WTC11 (cell line): Measurements from ENCODE around the gene CA5A.

Experiments used
- CREB1 ChIP-seq: sonication (generic); formaldehyde crosslinking; IDR thresholded peaks from 2 replicates; pipeline ENCODE4 v1.8.0; 2023; ENCODE audit warnings: mild to moderate bottlenecking, missing genetic modification reagents
- ELF4 ChIP-seq: sonication (generic); formaldehyde crosslinking; IDR thresholded peaks from 2 replicates; pipeline ENCODE4 v1.8.1; 2022; ENCODE audit warnings: low read depth, mild to moderate bottlenecking, moderate library complexity, missing genetic modification reagents
- FOXK1 ChIP-seq: sonication (generic); formaldehyde crosslinking; IDR thresholded peaks from 2 replicates; pipeline ENCODE4 v1.8.0; 2022; ENCODE audit warnings: mild to moderate bottlenecking, moderate library complexity, missing genetic modification reagents
- JUN ChIP-seq: sonication (generic); formaldehyde crosslinking; IDR thresholded peaks from 2 replicates; pipeline ENCODE4 v1.8.0; 2023; ENCODE audit warnings: mild to moderate bottlenecking, missing genetic modification reagents
- KAT7 ChIP-seq: sonication (generic); formaldehyde crosslinking; IDR thresholded peaks from 2 replicates; pipeline ENCODE4 v1.8.1; 2023; ENCODE audit warnings: missing genetic modification reagents, mild to moderate bottlenecking, borderline replicate concordance
- NR1H2 ChIP-seq: sonication (generic); formaldehyde crosslinking; IDR thresholded peaks from 2 replicates; pipeline ENCODE4 v1.9.0; 2021; ENCODE audit warnings: mild to moderate bottlenecking, moderate library complexity, missing genetic modification reagents
- NR3C1 ChIP-seq: sonication (generic); formaldehyde crosslinking; conservative IDR thresholded peaks from 2 replicates; pipeline ENCODE4 v1.8.1; 2023; ENCODE audit warnings: low read depth, mild to moderate bottlenecking, missing genetic modification reagents
- SP1 ChIP-seq: sonication (generic); formaldehyde crosslinking; conservative IDR thresholded peaks from 2 replicates; pipeline ENCODE4 v1.8.1; 2022; ENCODE audit warnings: missing genetic modification reagents
- TEAD4 ChIP-seq: sonication (generic); formaldehyde crosslinking; IDR thresholded peaks from 2 replicates; pipeline ENCODE4 v1.8.0; 2022; ENCODE audit warnings: mild to moderate bottlenecking, missing genetic modification reagents
- ZBTB21 ChIP-seq: sonication (generic); formaldehyde crosslinking; IDR thresholded peaks from 2 replicates; pipeline ENCODE4 v1.8.1; 2023; ENCODE audit warnings: mild to moderate bottlenecking, missing genetic modification reagents, borderline replicate concordance
- TF ChIP-seq, protein P1 (sequence below): fragments of 200-600 bp; IDR thresholded peaks from 2 replicates; pipeline ENCODE4 v1.8.0; 2022; ENCODE audit warnings: antibody characterized with exemption
- TF ChIP-seq, protein P2 (sequence below): sonication (generic); formaldehyde crosslinking; IDR thresholded peaks from 2 replicates; pipeline ENCODE4 v1.8.0; 2022; ENCODE audit warnings: missing genetic modification reagents
- TF ChIP-seq, protein P3 (sequence below): sonication (generic); formaldehyde crosslinking; IDR thresholded peaks from 2 replicates; pipeline ENCODE4 v1.8.1; 2023; ENCODE audit warnings: mild to moderate bottlenecking, missing genetic modification reagents, moderate library complexity

DNA sequence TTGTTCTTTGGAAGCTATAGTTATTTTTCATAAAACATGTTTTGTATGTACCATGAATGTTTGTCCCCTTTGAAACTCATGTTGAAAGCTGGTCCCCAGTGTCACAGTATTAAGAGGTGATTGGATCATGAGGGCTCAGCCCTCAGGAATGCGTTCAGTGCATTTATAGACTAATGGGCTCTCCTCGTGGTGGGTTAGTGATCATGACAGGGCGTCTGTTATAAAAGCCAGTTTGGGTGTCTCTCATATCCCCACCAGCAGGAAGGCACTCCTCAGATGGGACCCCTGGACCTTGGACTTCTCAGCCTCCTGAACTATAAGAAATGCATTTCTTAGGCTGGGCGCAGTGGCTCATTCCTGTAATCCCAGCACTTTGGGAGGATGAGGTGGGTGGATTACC is 25.3 kb upstream of the CA5A start:
- TF ChIP-seq NR1H2 (CRISPR knock-in tag) (no peak), CREB1 (no peak), KAT7 (CRISPR knock-in tag) (no peak), SP1 (no peak), FOXK1 (no peak), ZBTB21 (no peak), NR3C1 (CRISPR knock-in tag) (no peak), TEAD4 (CRISPR knock-in tag) (no peak), JUN (CRISPR knock-in tag) (no peak), ELF4 (no peak)
- TF ChIP-seq, protein P1, sequence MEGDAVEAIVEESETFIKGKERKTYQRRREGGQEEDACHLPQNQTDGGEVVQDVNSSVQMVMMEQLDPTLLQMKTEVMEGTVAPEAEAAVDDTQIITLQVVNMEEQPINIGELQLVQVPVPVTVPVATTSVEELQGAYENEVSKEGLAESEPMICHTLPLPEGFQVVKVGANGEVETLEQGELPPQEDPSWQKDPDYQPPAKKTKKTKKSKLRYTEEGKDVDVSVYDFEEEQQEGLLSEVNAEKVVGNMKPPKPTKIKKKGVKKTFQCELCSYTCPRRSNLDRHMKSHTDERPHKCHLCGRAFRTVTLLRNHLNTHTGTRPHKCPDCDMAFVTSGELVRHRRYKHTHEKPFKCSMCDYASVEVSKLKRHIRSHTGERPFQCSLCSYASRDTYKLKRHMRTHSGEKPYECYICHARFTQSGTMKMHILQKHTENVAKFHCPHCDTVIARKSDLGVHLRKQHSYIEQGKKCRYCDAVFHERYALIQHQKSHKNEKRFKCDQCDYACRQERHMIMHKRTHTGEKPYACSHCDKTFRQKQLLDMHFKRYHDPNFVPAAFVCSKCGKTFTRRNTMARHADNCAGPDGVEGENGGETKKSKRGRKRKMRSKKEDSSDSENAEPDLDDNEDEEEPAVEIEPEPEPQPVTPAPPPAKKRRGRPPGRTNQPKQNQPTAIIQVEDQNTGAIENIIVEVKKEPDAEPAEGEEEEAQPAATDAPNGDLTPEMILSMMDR: no peak
- TF ChIP-seq, protein P2, sequence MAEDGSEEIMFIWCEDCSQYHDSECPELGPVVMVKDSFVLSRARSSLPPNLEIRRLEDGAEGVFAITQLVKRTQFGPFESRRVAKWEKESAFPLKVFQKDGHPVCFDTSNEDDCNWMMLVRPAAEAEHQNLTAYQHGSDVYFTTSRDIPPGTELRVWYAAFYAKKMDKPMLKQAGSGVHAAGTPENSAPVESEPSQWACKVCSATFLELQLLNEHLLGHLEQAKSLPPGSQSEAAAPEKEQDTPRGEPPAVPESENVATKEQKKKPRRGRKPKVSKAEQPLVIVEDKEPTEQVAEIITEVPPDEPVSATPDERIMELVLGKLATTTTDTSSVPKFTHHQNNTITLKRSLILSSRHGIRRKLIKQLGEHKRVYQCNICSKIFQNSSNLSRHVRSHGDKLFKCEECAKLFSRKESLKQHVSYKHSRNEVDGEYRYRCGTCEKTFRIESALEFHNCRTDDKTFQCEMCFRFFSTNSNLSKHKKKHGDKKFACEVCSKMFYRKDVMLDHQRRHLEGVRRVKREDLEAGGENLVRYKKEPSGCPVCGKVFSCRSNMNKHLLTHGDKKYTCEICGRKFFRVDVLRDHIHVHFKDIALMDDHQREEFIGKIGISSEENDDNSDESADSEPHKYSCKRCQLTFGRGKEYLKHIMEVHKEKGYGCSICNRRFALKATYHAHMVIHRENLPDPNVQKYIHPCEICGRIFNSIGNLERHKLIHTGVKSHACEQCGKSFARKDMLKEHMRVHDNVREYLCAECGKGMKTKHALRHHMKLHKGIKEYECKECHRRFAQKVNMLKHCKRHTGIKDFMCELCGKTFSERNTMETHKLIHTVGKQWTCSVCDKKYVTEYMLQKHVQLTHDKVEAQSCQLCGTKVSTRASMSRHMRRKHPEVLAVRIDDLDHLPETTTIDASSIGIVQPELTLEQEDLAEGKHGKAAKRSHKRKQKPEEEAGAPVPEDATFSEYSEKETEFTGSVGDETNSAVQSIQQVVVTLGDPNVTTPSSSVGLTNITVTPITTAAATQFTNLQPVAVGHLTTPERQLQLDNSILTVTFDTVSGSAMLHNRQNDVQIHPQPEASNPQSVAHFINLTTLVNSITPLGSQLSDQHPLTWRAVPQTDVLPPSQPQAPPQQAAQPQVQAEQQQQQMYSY (CRISPR knock-in tag): no peak
- TF ChIP-seq, protein P3, sequence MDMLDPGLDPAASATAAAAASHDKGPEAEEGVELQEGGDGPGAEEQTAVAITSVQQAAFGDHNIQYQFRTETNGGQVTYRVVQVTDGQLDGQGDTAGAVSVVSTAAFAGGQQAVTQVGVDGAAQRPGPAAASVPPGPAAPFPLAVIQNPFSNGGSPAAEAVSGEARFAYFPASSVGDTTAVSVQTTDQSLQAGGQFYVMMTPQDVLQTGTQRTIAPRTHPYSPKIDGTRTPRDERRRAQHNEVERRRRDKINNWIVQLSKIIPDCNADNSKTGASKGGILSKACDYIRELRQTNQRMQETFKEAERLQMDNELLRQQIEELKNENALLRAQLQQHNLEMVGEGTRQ (CRISPR knock-in tag): no peak
